Neuronal stem cell (in vitro differentiated cells): ENCODE results near the gene RAD51B.
A peak's percentile ranks its signal among the peaks of the same experiment; 100 is the strongest.

Source experiments
- DNase-seq: peaks from one replicate; pipeline ENCODE4 v3.0.0-alpha.2; 2013; ENCODE audit warnings: low spot score
- H2AFZ ChIP-seq: one replicate; pipeline ENCODE4 v1.6.1; 2013; ENCODE audit warnings: mild to moderate bottlenecking, low read length, inconsistent platforms
- H2AK5ac ChIP-seq: 2 replicates; pipeline ENCODE4 v1.6.1; 2013; ENCODE audit warnings: low read depth, mild to moderate bottlenecking, inconsistent platforms, low read length, moderate library complexity, mixed read lengths
- H2BK120ac ChIP-seq: 2 replicates; pipeline ENCODE4 v1.6.1; 2013; ENCODE audit warnings: low read depth, mild to moderate bottlenecking, inconsistent platforms, low read length, moderate library complexity, mixed read lengths
- H2BK12ac ChIP-seq: one replicate; pipeline ENCODE4 v1.6.1; 2013; ENCODE audit warnings: low read length, inconsistent platforms
- H2BK15ac ChIP-seq: 2 replicates; pipeline ENCODE4 v1.6.1; 2013; ENCODE audit warnings: mild to moderate bottlenecking, low read length, inconsistent platforms, mixed read lengths
- H2BK5ac ChIP-seq: one replicate; pipeline ENCODE4 v1.6.1; 2013; ENCODE audit warnings: inconsistent platforms, mild to moderate bottlenecking, low read length, moderate library complexity
- H3K14ac ChIP-seq: one replicate; pipeline ENCODE4 v1.6.1; 2013; ENCODE audit warnings: low read length, inconsistent platforms
- H3K18ac ChIP-seq: 2 replicates; pipeline ENCODE4 v1.6.1; 2013; ENCODE audit warnings: low read length, inconsistent platforms
- H3K23ac ChIP-seq: 2 replicates; pipeline ENCODE4 v1.6.1; 2013; ENCODE audit warnings: low read depth, mild to moderate bottlenecking, mixed read lengths, low read length, inconsistent platforms; ENCODE audit not compliant: poor library complexity
- H3K27ac ChIP-seq: replicated peaks from 3 replicates; pipeline ENCODE4 v1.5.1; 2013; ENCODE audit warnings: low read length, inconsistent platforms
- H3K27me3 ChIP-seq, 3 experiments: 2 replicates each; pipeline ENCODE4 v1.6.1; 2013; ENCODE audit warnings: low read length in 3 of 3, mild to moderate bottlenecking in 2 of 3, inconsistent platforms in 1 of 3, low read depth in 1 of 3, mixed read lengths in 1 of 3, moderate library complexity in 1 of 3; ENCODE audit not compliant: control insufficient read depth in 3 of 3, insufficient read depth in 3 of 3
- H3K36me3 ChIP-seq, 2 donors: replicated peaks in 1 of 2; 2 replicates each; pipeline ENCODE4 v1.6.1; 2013; ENCODE audit warnings: low read length in 2 of 2; ENCODE audit not compliant: control insufficient read depth in 2 of 2, insufficient read depth in 2 of 2
- H3K4ac ChIP-seq: 2 replicates; pipeline ENCODE4 v1.6.1; 2013; ENCODE audit warnings: inconsistent platforms, mild to moderate bottlenecking, low read length, moderate library complexity
- H3K4me1 ChIP-seq, 2 donors: 1 replicate in 1 of 2; 2 replicates in 1 of 2; pipeline ENCODE4 v1.6.1; 2013; ENCODE audit warnings: low read length in 2 of 2, low read depth in 1 of 2; ENCODE audit not compliant: control insufficient read depth in 2 of 2, insufficient read depth in 1 of 2
- H3K4me2 ChIP-seq: one replicate; pipeline ENCODE4 v1.6.1; 2013; ENCODE audit warnings: mild to moderate bottlenecking, low read length, inconsistent platforms; ENCODE audit not compliant: insufficient read depth, poor library complexity, severe bottlenecking
- H3K4me3 ChIP-seq, 2 donors: 2 replicates each; pipeline ENCODE4 v1.5.1; 2013; ENCODE audit warnings: low read length in 2 of 2, mild to moderate bottlenecking in 2 of 2, inconsistent platforms in 1 of 2, moderate library complexity in 1 of 2
- H3K79me1 ChIP-seq: one replicate; pipeline ENCODE4 v1.6.1; 2013; ENCODE audit warnings: low read depth, mild to moderate bottlenecking, inconsistent platforms, low read length, moderate library complexity
- H3K9ac ChIP-seq: one replicate; pipeline ENCODE4 v1.6.1; 2013; ENCODE audit warnings: mild to moderate bottlenecking, low read depth, low read length, inconsistent platforms; ENCODE audit not compliant: poor library complexity
- H3K9me3 ChIP-seq, 2 donors: replicated peaks in 1 of 2; 2 replicates each; pipeline versions ENCODE3 to v1.6.1; 2013; ENCODE audit warnings: low read length in 2 of 2, mild to moderate bottlenecking in 2 of 2, inconsistent platforms in 1 of 2, low read depth in 1 of 2, mixed read lengths in 1 of 2, moderate library complexity in 1 of 2; ENCODE audit not compliant: control insufficient read depth in 2 of 2, insufficient read depth in 1 of 2
- H4K8ac ChIP-seq: one replicate; pipeline ENCODE4 v1.6.1; 2013; ENCODE audit warnings: low read depth, mild to moderate bottlenecking, inconsistent platforms, low read length, moderate library complexity
- H4K91ac ChIP-seq: one replicate; pipeline ENCODE4 v1.6.1; 2013; ENCODE audit warnings: low read length, low read depth, mild to moderate bottlenecking, inconsistent platforms; ENCODE audit not compliant: poor library complexity
- WGBS, 2 donors: extraction: QIAGEN DNeasy Blood & Tissue Kit; methylation state at CpG; one replicate each; pipeline ENCODE4 v1.1.7; 2013; ENCODE audit warnings: missing lambda C conversion rate in 2 of 2, mixed read lengths in 1 of 2; ENCODE audit not compliant: insufficient read length in 2 of 2, insufficient replicate concordance in 1 of 2; ENCODE audit errors: extremely low coverage in 2 of 2; 5-methylcytosine and 5-hydroxymethylcytosine counted together

The RAD51B gene

GRCh38 chr14:68363843-68364767, 544.5 kb downstream of the RAD51B start:
- Histone ChIP-seq H2BK15ac (peak overlapping the region; percentile 47), H3K27ac (peak overlapping the region; percentile 91), H3K9me3 (no peaks in the 10 kb centered on the region), H2BK5ac (peak overlapping the region; percentile 73), H3K23ac (no peak overlapping the region), H2BK120ac (peak overlapping the region; percentile 29), H3K4ac (no peak overlapping the region), H3K79me1 (no peaks in the 10 kb centered on the region), H3K4me2 (peak overlapping the region; percentile 79), H2AFZ (peak overlapping the region; percentile 84), H2BK12ac (peak overlapping the region; percentile 52), H2AK5ac (peak overlapping the region; percentile 82), H3K36me3 (no peaks in the 10 kb centered on the region), H4K91ac (no peak overlapping the region), H3K27me3 (no peaks in the 10 kb centered on the region), H3K14ac (peak overlapping the region; percentile 40), H3K4me1 (peaks cover 24 to 25% of the 10 kb centered on the region in 2 donors), H3K9ac (peak overlapping the region; percentile 87), H3K4me3 (peak overlapping the region; percentile 25 to 28), H3K18ac (peak overlapping the region; percentile 93), H4K8ac (no peak overlapping the region)
- peak; percentile 92 for DNase-seq
- WGBS, 2 donors: no CpG with 5 or more reads among the region's 34 CpGs

DNA sequence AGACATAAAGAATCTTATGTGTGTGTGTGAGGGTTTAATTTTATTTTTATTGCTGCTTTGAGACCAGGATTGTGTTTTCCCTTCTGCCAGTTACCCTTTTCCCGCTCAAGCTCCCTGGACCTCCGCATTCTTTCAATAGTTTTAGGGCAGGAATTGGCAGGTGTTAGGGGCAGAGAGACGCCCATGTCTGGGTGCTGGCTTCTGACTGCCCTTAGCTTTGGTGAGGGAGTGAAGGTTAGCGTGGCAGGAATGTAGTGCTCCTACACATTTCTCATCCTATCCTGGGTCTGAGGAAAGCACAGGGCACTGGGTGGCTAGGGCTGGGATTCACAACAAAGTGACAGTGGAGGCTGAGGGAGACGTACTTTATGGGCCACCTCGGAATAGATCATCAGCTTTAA, 545.2 kb downstream of the RAD51B start:
- Histone ChIP-seq H3K4me2 (peak overlapping the region; percentile 15), H3K79me1 (no peaks in the 10 kb centered on the region), H3K27me3 (no peaks in the 10 kb centered on the region), H3K4me1 (peaks cover 20 to 24% of the 10 kb centered on the region in 2 donors), H2BK15ac (no peak overlapping the region), H4K91ac (no peak overlapping the region), H3K23ac (no peak overlapping the region), H3K4ac (no peak overlapping the region), H3K18ac (peak overlapping the region; percentile 86), H2BK5ac (no peak overlapping the region), H3K4me3 (no peak overlapping the region), H3K36me3 (no peaks in the 10 kb centered on the region), H2BK120ac (no peak overlapping the region), H2BK12ac (no peak overlapping the region), H3K14ac (no peak overlapping the region), H2AFZ (peak overlapping the region; percentile 84), H3K27ac (peak overlapping the region; percentile 78), H3K9ac (no peak overlapping the region), H3K9me3 (no peaks in the 10 kb centered on the region), H2AK5ac (peak overlapping the region; percentile 4), H4K8ac (no peak overlapping the region)
- DNase-seq: no peak
- no CpG with 5 or more reads among the region's 6 CpGs for WGBS, 2 donors

DNA sequence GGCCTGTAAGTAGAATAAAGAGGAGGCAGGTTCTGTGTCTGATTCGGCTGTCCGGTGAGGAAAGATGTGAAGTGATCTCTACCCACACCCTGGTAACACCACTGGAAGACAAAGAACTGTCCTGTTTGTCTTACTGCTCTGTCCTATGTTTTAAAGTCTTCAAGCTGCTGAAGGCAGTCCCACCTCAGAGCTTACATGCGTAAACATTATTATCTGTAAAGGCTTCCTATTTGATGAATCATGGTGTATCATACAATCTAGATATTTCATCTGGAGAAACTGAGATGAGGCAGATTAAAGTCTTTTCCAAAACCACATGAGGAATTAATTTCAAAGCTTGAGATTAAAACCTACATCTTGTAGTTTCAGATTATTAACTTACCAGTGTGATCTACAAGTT, 545.6 kb downstream of the RAD51B start:
- Histone ChIP-seq H3K4me2 (no peak overlapping the region), H3K23ac (no peak overlapping the region), H3K9ac (no peak overlapping the region), H2BK120ac (no peak overlapping the region), H2BK12ac (no peak overlapping the region), H3K4ac (no peak overlapping the region), H2BK5ac (no peak overlapping the region), H3K4me1 (peaks cover 17 to 24% of the 10 kb centered on the region in 2 donors), H4K8ac (no peak overlapping the region), H2AK5ac (peak overlapping the region; percentile 4), H3K4me3 (no peak overlapping the region), H2BK15ac (no peak overlapping the region), H3K27me3 (no peaks in the 10 kb centered on the region), H3K36me3 (no peaks in the 10 kb centered on the region), H3K79me1 (no peaks in the 10 kb centered on the region), H3K27ac (peak overlapping the region; percentile 78), H3K18ac (peak overlapping the region; percentile 86), H2AFZ (no peak overlapping the region), H4K91ac (no peak overlapping the region), H3K9me3 (no peaks in the 10 kb centered on the region), H3K14ac (no peak overlapping the region)
- no CpG with 5 or more reads among the region's 3 CpGs for WGBS, 2 donors
- no peak for DNase-seq

GRCh38 chr14:68366656-68367055, 547.1 kb downstream of the RAD51B start:
- no peak overlapping the region for H2AFZ ChIP-seq
- no peaks in the 10 kb centered on the region for H3K79me1 ChIP-seq
- H2AK5ac ChIP-seq: no peak overlapping the region
- H3K4me3 ChIP-seq: no peak overlapping the region
- no peak overlapping the region for H2BK120ac ChIP-seq
- H4K8ac ChIP-seq: no peak overlapping the region
- no peak overlapping the region for H4K91ac ChIP-seq
- H2BK15ac ChIP-seq: no peak overlapping the region
- no peak overlapping the region for H3K4me2 ChIP-seq
- WGBS, 2 donors: no CpG with 5 or more reads among the region's 2 CpGs
- H3K36me3 ChIP-seq: no peaks in the 10 kb centered on the region
- no peak overlapping the region for H3K18ac ChIP-seq
- peaks cover 16 to 24% of the 10 kb centered on the region in 2 donors for H3K4me1 ChIP-seq
- no peak overlapping the region for H2BK5ac ChIP-seq
- no peak overlapping the region for H3K23ac ChIP-seq
- no peak overlapping the region for H2BK12ac ChIP-seq
- H3K4ac ChIP-seq: no peak overlapping the region
- H3K9me3 ChIP-seq: no peaks in the 10 kb centered on the region
- DNase-seq: no peak
- H3K9ac ChIP-seq: no peak overlapping the region
- H3K14ac ChIP-seq: no peak overlapping the region
- no peak overlapping the region for H3K27ac ChIP-seq
- H3K27me3 ChIP-seq: no peaks in the 10 kb centered on the region
